WTC11 (cell line): ENCODE data around the gene LAD1. TPM values are rescaled to one million over a fixed set of nuclear protein-coding genes. Genes with fewer than 3 reads are reported as not detected.

Experiments
- ATAC-seq: fragments of 200-7000 bp; cut with Tn5 transposase; 2 replicates; pipeline ENCODE4 v1.10.0; 2021; ENCODE audit warnings: mild to moderate bottlenecking, moderate library complexity
- CTCF ChIA-PET: fragments of 300-600 bp; sonication (Branson Sonifier 250); formaldehyde crosslinking; loops from one replicate; lab custom pipeline; 2021; ENCODE audit warnings: antibody characterized with exemption; lab: Charles Lee
- POLR2A ChIA-PET: fragments of 350-600 bp; sonication (Branson Sonifier 250); formaldehyde crosslinking; loops from one replicate; lab custom pipeline; 2021; ENCODE audit warnings: antibody characterized with exemption; lab: Charles Lee
- DNase-seq: peaks from one replicate; pipeline ENCODE4 v3.0.0; 2021; ENCODE audit warnings: low spot score
- H3K27ac Mint-ChIP-seq: 2 replicates; pipeline ENCODE4 v1.8.0; 2021; ENCODE audit warnings: mixed read lengths
- H3K27me3 Mint-ChIP-seq: 2 replicates; pipeline ENCODE4 v1.8.0; 2021; ENCODE audit warnings: low read depth, mild to moderate bottlenecking, moderate library complexity, mixed read lengths
- H3K36me3 Mint-ChIP-seq: 2 replicates; pipeline ENCODE4 v1.8.0; 2021; ENCODE audit warnings: mixed read lengths
- H3K4me1 Mint-ChIP-seq: 2 replicates; pipeline ENCODE4 v1.8.0; 2022; ENCODE audit warnings: mixed read lengths
- H3K4me3 Mint-ChIP-seq: 2 replicates; pipeline ENCODE4 v1.8.0; 2021; ENCODE audit warnings: mild to moderate bottlenecking, moderate library complexity, mixed read lengths
- H3K9me3 Mint-ChIP-seq: 2 replicates; pipeline ENCODE4 v1.8.0; 2021; ENCODE audit warnings: mixed read lengths
- AFF4 ChIP-seq: sonication (generic); formaldehyde crosslinking; IDR thresholded peaks from 2 replicates; pipeline ENCODE4 v1.8.1; 2023; ENCODE audit warnings: mild to moderate bottlenecking, missing genetic modification reagents, borderline replicate concordance
- ATF6 ChIP-seq: sonication (generic); formaldehyde crosslinking; IDR thresholded peaks from 2 replicates; pipeline ENCODE4 v1.8.1; 2023; ENCODE audit warnings: mild to moderate bottlenecking, missing genetic modification reagents
- ELF4 ChIP-seq: sonication (generic); formaldehyde crosslinking; IDR thresholded peaks from 2 replicates; pipeline ENCODE4 v1.8.1; 2022; ENCODE audit warnings: low read depth, mild to moderate bottlenecking, moderate library complexity, missing genetic modification reagents
- EMX1 ChIP-seq: fragments of 250-450 bp; sonication (Bioruptor Pico); IDR thresholded peaks from 2 replicates; pipeline ENCODE4 v1.8.0; 2021; ENCODE audit warnings: mild to moderate bottlenecking
- ERG ChIP-seq: fragments of 250-450 bp; sonication (Bioruptor Pico); IDR thresholded peaks from 2 replicates; pipeline ENCODE4 v1.8.0; 2021; ENCODE audit warnings: mild to moderate bottlenecking
- ETV6 ChIP-seq: sonication (generic); formaldehyde crosslinking; IDR thresholded peaks from 2 replicates; pipeline ENCODE4 v1.8.1; 2022; ENCODE audit warnings: mild to moderate bottlenecking, missing genetic modification reagents
- GRHL2 ChIP-seq: fragments of 250-450 bp; sonication (Bioruptor Pico); IDR thresholded peaks from 2 replicates; pipeline ENCODE4 v1.8.0; 2022; ENCODE audit warnings: mild to moderate bottlenecking, moderate library complexity; ENCODE audit not compliant: insufficient replicate concordance, severe bottlenecking
- GTF2I ChIP-seq: fragments of 250-450 bp; sonication (Bioruptor Pico); conservative IDR thresholded peaks from 2 replicates; pipeline ENCODE4 v1.4.0; 2021; ENCODE audit warnings: mild to moderate bottlenecking
- HMGXB4 ChIP-seq: sonication (generic); formaldehyde crosslinking; IDR thresholded peaks from 2 replicates; pipeline ENCODE4 v1.8.1; 2023; ENCODE audit warnings: mild to moderate bottlenecking, moderate library complexity, missing genetic modification reagents
- JAZF1 ChIP-seq: fragments of 250-450 bp; sonication (Bioruptor Pico); IDR thresholded peaks from 2 replicates; pipeline ENCODE4 v1.9.0; 2021; ENCODE audit warnings: moderate library complexity, mild to moderate bottlenecking, inconsistent platforms
- KAT7 ChIP-seq: sonication (generic); formaldehyde crosslinking; IDR thresholded peaks from 2 replicates; pipeline ENCODE4 v1.8.1; 2023; ENCODE audit warnings: missing genetic modification reagents, mild to moderate bottlenecking, borderline replicate concordance
- MYBL2 ChIP-seq: sonication (generic); formaldehyde crosslinking; IDR thresholded peaks from 2 replicates; pipeline ENCODE4 v1.8.1; 2023; ENCODE audit warnings: mild to moderate bottlenecking, moderate library complexity, missing genetic modification reagents
- TCF7 ChIP-seq: sonication (generic); formaldehyde crosslinking; IDR thresholded peaks from 2 replicates; pipeline ENCODE4 v1.8.0; 2022; ENCODE audit warnings: mild to moderate bottlenecking, low read depth, missing genetic modification reagents, moderate library complexity
- TP53 ChIP-seq: sonication (generic); formaldehyde crosslinking; IDR thresholded peaks from 2 replicates; pipeline ENCODE4 v1.8.1; 2023; ENCODE audit warnings: mild to moderate bottlenecking, missing genetic modification reagents
- ZNF138 ChIP-seq: sonication (generic); formaldehyde crosslinking; conservative IDR thresholded peaks from 2 replicates; pipeline ENCODE4 v1.8.1; 2022; ENCODE audit warnings: mild to moderate bottlenecking, moderate library complexity, missing genetic modification reagents
- ZNF232 ChIP-seq: sonication (generic); formaldehyde crosslinking; IDR thresholded peaks from 2 replicates; pipeline ENCODE4 v1.8.0; 2022; ENCODE audit warnings: mild to moderate bottlenecking, missing genetic modification reagents
- ZNF263 ChIP-seq: sonication (generic); formaldehyde crosslinking; IDR thresholded peaks from 2 replicates; pipeline ENCODE4 v1.8.1; 2022; ENCODE audit warnings: low read depth, mild to moderate bottlenecking, moderate library complexity, missing genetic modification reagents
- ZNF396 ChIP-seq: fragments of 250-450 bp; sonication (Bioruptor Pico); IDR thresholded peaks from 2 replicates; pipeline ENCODE4 v1.8.0; 2021; ENCODE audit warnings: mild to moderate bottlenecking, moderate library complexity, borderline replicate concordance
- ZNF423 ChIP-seq: fragments of 250-450 bp; sonication (Bioruptor Pico); IDR thresholded peaks from 2 replicates; pipeline ENCODE4 v2.1.2; 2022; ENCODE audit warnings: mild to moderate bottlenecking, moderate library complexity
- ZNF425 ChIP-seq: fragments of 250-450 bp; sonication (Bioruptor Pico); conservative IDR thresholded peaks from 2 replicates; pipeline ENCODE4 v1.9.0; 2021; ENCODE audit warnings: mild to moderate bottlenecking
- ZSCAN18 ChIP-seq: fragments of 250-450 bp; sonication (Bioruptor Pico); IDR thresholded peaks from 2 replicates; pipeline ENCODE4 v2.1.2; 2022; ENCODE audit warnings: mild to moderate bottlenecking, moderate library complexity
- total RNA-seq: library from RNA; stranded (reverse); gene quantifications from 3 replicates; pipeline ENCODE4 v1.2.3, GENCODE V29; 2021

Gene LAD1
- total RNA-seq, 1 experiment from 2014 or later: 14.9 TPM

- TF ChIP-seq ATF6 (CRISPR knock-in tag): no peak
- no peak for TF ChIP-seq ZSCAN18
- no peak for TF ChIP-seq GRHL2
- TF ChIP-seq ZNF396: no peak
- no peak for TF ChIP-seq ZNF263
These were observed 10.1 kb downstream of the LAD1 start (continued) for GRCh38 chr1:201389051-201389450.

GRCh38 chr1:201386208-201386607 lies 12.9 kb downstream of the LAD1 start:
- Mint-ChIP-seq H3K9me3 (no peaks in the 10 kb centered on the region), H3K27ac (no peak overlapping the region), H3K36me3 (peaks cover 6% of the 10 kb centered on the region; the same call in 1 of the 2 replicates), H3K4me3 (no peak overlapping the region), H3K4me1 (no peaks in the 10 kb centered on the region; the same call in 1 of the 2 replicates), H3K27me3 (no peaks in the 10 kb centered on the region)
- ATAC-seq: no peak
- TF ChIP-seq ELF4 (CRISPR knock-in tag) (no peak), EMX1 (CRISPR knock-in tag) (no peak), JAZF1 (CRISPR knock-in tag) (no peak), ZNF423 (CRISPR knock-in tag) (no peak), TCF7 (no peak), KAT7 (CRISPR knock-in tag) (no peak), ETV6 (CRISPR knock-in tag) (no peak), ZNF232 (no peak), ZNF138 (CRISPR knock-in tag) (no peak), ERG (CRISPR knock-in tag) (no peak), GTF2I (CRISPR knock-in tag) (no peak), AFF4 (CRISPR knock-in tag) (no peak), MYBL2 (CRISPR knock-in tag) (no peak), HMGXB4 (no peak), TP53 (CRISPR knock-in tag) (no peak), ZNF425 (no peak)
- CTCF ChIA-PET: interaction anchor here (0.6 to 3.1 kb wide), 15 partner anchors 9 to 131 kb away, joined by 3 to 29 read pairs (median 8); partner anchors contain the start of gene LAD1
- POLR2A ChIA-PET: interaction anchor here (0.6 to 1.4 kb wide), 2 partner anchors 14 to 36 kb away, joined by 3 to 5 read pairs; partner anchors contain the start of gene TNNI1
- DNase-seq: no peak
